22Rv1 (cell line): Measurements from ENCODE around the gene AFF1.

Experiments
- H3K27ac ChIP-seq: fragments of 450-650 bp; 2 replicates; pipeline ENCODE4 v1.5.1; 2017
- CTCF ChIP-seq: fragments of 450-650 bp; IDR thresholded peaks from 2 replicates; pipeline ENCODE4 v1.5.1; 2017; ENCODE audit warnings: mild to moderate bottlenecking
- ZFX ChIP-seq: fragments of 450-650 bp; IDR thresholded peaks from 2 replicates; pipeline ENCODE4 v1.6.1; 2017; ENCODE audit warnings: antibody characterized with exemption, borderline replicate concordance

AFF1 gene

GRCh38 chr4:87042221-87042620, 107.4 kb downstream of the AFF1 start:
- H3K27ac ChIP-seq, result no peak overlapping the region
- no peak for TF ChIP-seq ZFX
- TF ChIP-seq CTCF, result no peak

- TF ChIP-seq CTCF, result no peak
- TF ChIP-seq ZFX, result no peak
- no peak overlapping the region for H3K27ac ChIP-seq
These were observed 108.4 kb downstream of the AFF1 start for GRCh38 chr4:87042986-87043820.

- H3K27ac ChIP-seq, result no peak overlapping the region
These were observed 109.9 kb downstream of the AFF1 start for GRCh38 chr4:87044511-87045233.

GRCh38 chr4:87045234-87045558, 110.4 kb downstream of the AFF1 start:
- TF ChIP-seq ZFX, result no peak
- TF ChIP-seq CTCF, result no peak

More at GRCh38 chr4:87044511-87045233, 109.9 kb downstream of the AFF1 start:
- no peak for TF ChIP-seq ZFX
- TF ChIP-seq CTCF, result no peak

GRCh38 chr4:87045659-87046058, 110.8 kb downstream of the AFF1 start:
- no peak for TF ChIP-seq CTCF
- TF ChIP-seq ZFX, result no peak
- no peak overlapping the region for H3K27ac ChIP-seq

More at GRCh38 chr4:87045234-87045558, 110.4 kb downstream of the AFF1 start:
- H3K27ac ChIP-seq, result no peak overlapping the region

GRCh38 chr4:87046121-87046551, 111.3 kb downstream of the AFF1 start:
- no peak overlapping the region for H3K27ac ChIP-seq
- no peak for TF ChIP-seq CTCF
- TF ChIP-seq ZFX, result no peak

- TF ChIP-seq ZFX, result no peak
- no peak for TF ChIP-seq CTCF
- no peak overlapping the region for H3K27ac ChIP-seq
These were observed 112.5 kb downstream of the AFF1 start for GRCh38 chr4:87047281-87047798.
